HCT116 (cell line): ENCODE measurements around the gene CD3G. TPM values are rescaled to one million over a fixed set of nuclear protein-coding genes. Genes with fewer than 3 reads are reported as not detected.

Experiments used
- ATAC-seq: fragments of 200-7000 bp; cut with Tn5 transposase; 2 replicates; pipeline ENCODE4 v1.9.1; 2020; ENCODE audit warnings: mild to moderate bottlenecking, moderate library complexity
- BruUV-seq: library from RNA; stranded (reverse); fragments of 400-500 nt; replicated peaks from 2 replicates; lab custom pipeline; 2021; lab: Mats Ljungman, UMichigan
- CTCF ChIA-PET: fragments of 300-600 bp; sonication (Branson Sonifier 250); formaldehyde crosslinking; loops from one replicate; lab custom pipeline; 2021; ENCODE audit warnings: antibody characterized with exemption; lab: Charles Lee
- POLR2A ChIA-PET: fragments of 300-600, 350-600 bp; sonication (Branson Sonifier 250); formaldehyde crosslinking; loops from one replicate; lab custom pipeline; 2021; ENCODE audit warnings: antibody characterized with exemption; lab: Charles Lee
- RAD21 ChIA-PET, 2 experiments: fragments of 300-600 bp; sonication (Branson Sonifier 250); formaldehyde crosslinking; loops; one replicate each; lab custom pipeline; 2023; ENCODE audit warnings: low total read pairs in 2 of 2; ENCODE audit not compliant: uncharacterized antibody in 2 of 2, unreplicated experiment in 2 of 2, low non-redundant PET in 1 of 2; lab: Charles Lee
- DNase-seq: peaks from one replicate; pipeline ENCODE4 v3.0.0-alpha.2; 2010; ENCODE audit warnings: low read depth, low spot score
- H2AFZ ChIP-seq: fragments of 200-600 bp; shearing (Covaris generic), sonication (generic); 2 replicates; pipeline ENCODE4 v1.6.1; 2017; ENCODE audit warnings: low read depth, mixed run types, mixed read lengths, antibody characterized with exemption, low read length; ENCODE audit not compliant: poor library complexity, severe bottlenecking
- H3K27ac ChIP-seq: 2 replicates; pipeline ENCODE4 v1.5.1; 2012; ENCODE audit warnings: low read depth, low read length
- H3K27me3 ChIP-seq: fragments of 200-600 bp; sonication (generic); 2 replicates; pipeline ENCODE4 v1.6.1; 2016; ENCODE audit warnings: mixed run types, low read length, mixed read lengths; ENCODE audit not compliant: insufficient read depth
- H3K36me3 ChIP-seq, 2 experiments: fragments of 200-500 bp in 1 of 2; fragments of 200-600 bp in 1 of 2; sonication (Bioruptor generic) in 1 of 2; sonication (generic) in 1 of 2; 2 replicates each; pipeline versions ENCODE4 v1.5.1 to v1.6.1; 2014 to 2016; ENCODE audit warnings: low read length in 2 of 2, inconsistent platforms in 1 of 2, mixed read lengths in 1 of 2, mixed run types in 1 of 2; ENCODE audit not compliant: insufficient read depth in 2 of 2, control insufficient read depth in 1 of 2
- H3K4me1 ChIP-seq, 2 experiments: fragments of 200-600 bp in 1 of 2; sonication (generic) in 1 of 2; 2 replicates each; pipeline versions ENCODE4 v1.5.1 to v1.6.1; 2012 to 2017; ENCODE audit warnings: low read length in 2 of 2, inconsistent platforms in 1 of 2, mild to moderate bottlenecking in 1 of 2, mixed read lengths in 1 of 2, mixed run types in 1 of 2, moderate library complexity in 1 of 2; ENCODE audit not compliant: insufficient read depth in 2 of 2, control insufficient read depth in 1 of 2
- H3K4me2 ChIP-seq: fragments of 200-600 bp; sonication (generic); 2 replicates; pipeline ENCODE4 v1.6.1; 2017; ENCODE audit warnings: mixed run types, low read length, mixed read lengths
- H3K4me3 ChIP-seq, 2 experiments: fragments of 200-600 bp in 1 of 2; sonication (generic) in 1 of 2; replicated peaks in 1 of 2; 2 replicates each; pipeline ENCODE4 v1.5.1; 2011 to 2016; ENCODE audit warnings: low read length in 2 of 2, control low read depth in 1 of 2, low read depth in 1 of 2, mild to moderate bottlenecking in 1 of 2, mixed read lengths in 1 of 2, mixed run types in 1 of 2
- H3K79me2 ChIP-seq: fragments of 200-600 bp; sonication (generic); 2 replicates; pipeline ENCODE4 v1.6.1; 2017; ENCODE audit warnings: mild to moderate bottlenecking, mixed run types, low read length, moderate library complexity, mixed read lengths; ENCODE audit not compliant: insufficient read depth
- H3K9ac ChIP-seq: fragments of 200-600 bp; sonication (generic); 2 replicates; pipeline ENCODE4 v1.6.1; 2016; ENCODE audit warnings: low read length, mixed read lengths
- H3K9me2 ChIP-seq: fragments of 200-600 bp; sonication (generic), shearing (Covaris generic); 2 replicates; pipeline ENCODE4 v1.6.1; 2017; ENCODE audit warnings: mixed run types, mild to moderate bottlenecking, moderate library complexity; ENCODE audit not compliant: insufficient read depth
- H3K9me3 ChIP-seq, 2 experiments: fragments of 200-500 bp in 1 of 2; fragments of 200-600 bp in 1 of 2; sonication (Bioruptor generic) in 1 of 2; sonication (generic) in 1 of 2; 2 replicates each; pipeline ENCODE4 v1.6.1; 2014 to 2017; ENCODE audit warnings: low read length in 2 of 2, mixed read lengths in 2 of 2, inconsistent platforms in 1 of 2, low read depth in 1 of 2, mild to moderate bottlenecking in 1 of 2, mixed run types in 1 of 2, moderate library complexity in 1 of 2; ENCODE audit not compliant: control insufficient read depth in 1 of 2, insufficient read depth in 1 of 2
- H4K20me1 ChIP-seq: fragments of 200-600 bp; sonication (generic), shearing (Covaris generic); 2 replicates; pipeline ENCODE4 v1.6.1; 2017; ENCODE audit warnings: mixed run types, mild to moderate bottlenecking, moderate library complexity; ENCODE audit not compliant: insufficient read depth
- CBX3 ChIP-seq: IDR thresholded peaks from 2 replicates; pipeline ENCODE4 v1.6.1; 2012; ENCODE audit warnings: low read depth
- CEBPB ChIP-seq: IDR thresholded peaks from 2 replicates; pipeline ENCODE4 v1.6.1; 2012; ENCODE audit warnings: low read depth
- CTCF ChIP-seq, 3 experiments: fragments of 200-600 bp in 1 of 3; sonication (generic) in 1 of 3; IDR thresholded peaks in 2 of 3; conservative IDR thresholded peaks in 1 of 3; 2 replicates each; pipeline ENCODE4 v1.5.1; 2012 to 2017; ENCODE audit warnings: low read depth in 2 of 3, low read length in 2 of 3, antibody characterized with exemption in 1 of 3, borderline replicate concordance in 1 of 3, control low read depth in 1 of 3, mild to moderate bottlenecking in 1 of 3, mixed read lengths in 1 of 3, mixed run types in 1 of 3, moderate library complexity in 1 of 3; ENCODE audit not compliant: insufficient read depth in 1 of 3
- EGR1 ChIP-seq: IDR thresholded peaks from 2 replicates; pipeline ENCODE4 v1.6.1; 2012; ENCODE audit warnings: low read depth
- ELF1 ChIP-seq: IDR thresholded peaks from 2 replicates; pipeline ENCODE4 v1.6.1; 2012; ENCODE audit warnings: low read depth, borderline replicate concordance
- EZH2 ChIP-seq: fragments of 200-600 bp; sonication (generic); IDR thresholded peaks from 2 replicates; pipeline ENCODE4 v1.6.1; 2017; ENCODE audit warnings: antibody characterized with exemption, mixed run types
- FOSL1 ChIP-seq: IDR thresholded peaks from 2 replicates; pipeline ENCODE4 v1.6.1; 2012; ENCODE audit warnings: low read depth
- POLR2A ChIP-seq: IDR thresholded peaks from 2 replicates; pipeline ENCODE4 v1.7.0; 2011; ENCODE audit warnings: borderline replicate concordance; ENCODE audit not compliant: insufficient read depth, insufficient read length; ENCODE audit errors: extremely low read depth
- POLR2AphosphoS5 ChIP-seq: IDR thresholded peaks from 2 replicates; pipeline ENCODE4 v1.6.1; 2011; ENCODE audit warnings: mild to moderate bottlenecking, low read depth, low read length, moderate library complexity
- RAD21 ChIP-seq: IDR thresholded peaks from 2 replicates; pipeline ENCODE4 v1.6.1; 2012; ENCODE audit warnings: low read depth, mild to moderate bottlenecking
- SIN3A ChIP-seq: IDR thresholded peaks from 2 replicates; pipeline ENCODE4 v1.6.1; 2012; ENCODE audit warnings: low read depth
- SP1 ChIP-seq: IDR thresholded peaks from 2 replicates; pipeline ENCODE4 v1.6.1; 2012; ENCODE audit warnings: low read depth
- SRF ChIP-seq: IDR thresholded peaks from 2 replicates; pipeline ENCODE4 v1.6.1; 2012; ENCODE audit warnings: low read depth
- YY1 ChIP-seq: IDR thresholded peaks from 2 replicates; pipeline ENCODE4 v1.6.1; 2011; ENCODE audit warnings: low read length, low read depth, moderate library complexity, mild to moderate bottlenecking; ENCODE audit not compliant: insufficient replicate concordance; ENCODE audit errors: extremely low read depth
- ZFX ChIP-seq: fragments of 450-650 bp; IDR thresholded peaks from 2 replicates; pipeline ENCODE4 v1.6.1; 2017
- ZNF274 ChIP-seq: fragments of 200-500 bp; sonication (Bioruptor generic); IDR thresholded peaks from 2 replicates; pipeline ENCODE4 v1.6.1; 2014; ENCODE audit warnings: mild to moderate bottlenecking, low read depth, low read length, inconsistent platforms
- intact Hi-C: fragments of 100-400 bp; cut with micrococcal nuclease; formaldehyde crosslinking; loops from 2 replicates; pipeline ENCODE4 v1.10.0; 2022
- total RNA-seq: library from RNA; stranded (reverse); gene quantifications from one replicate; pipeline ENCODE4 v1.2.1, GENCODE V29; 2021; ENCODE audit not compliant: unreplicated experiment
- TF ChIP-seq, protein P1 (sequence below): IDR thresholded peaks from 2 replicates; pipeline ENCODE4 v1.6.1; 2012
- TF ChIP-seq, protein P2 (sequence below): IDR thresholded peaks from 2 replicates; pipeline ENCODE4 v1.6.1; 2012
- TF ChIP-seq, protein P3 (sequence below): IDR thresholded peaks from 2 replicates; pipeline ENCODE4 v1.6.1; 2012; ENCODE audit warnings: low read depth

CD3G gene
- total RNA-seq, 1 experiment from 2014 or later = 0.20 TPM

- DNase-seq (no peak), ATAC-seq (no peak)
- intact Hi-C loops = no loop called here
- Histone ChIP-seq H2AFZ (no peak overlapping the region), H3K4me3 (no peak overlapping the region), H3K27me3 (no peaks in the 10 kb centered on the region), H3K9me3 (no peaks in the 10 kb centered on the region), H3K36me3 (no peaks in the 10 kb centered on the region), H3K4me1 (peaks cover 8 to 10% of the 10 kb centered on the region in 2 experiments), H3K79me2 (peaks cover 36% of the 10 kb centered on the region), H4K20me1 (no peaks in the 10 kb centered on the region), H3K9me2 (no peaks in the 10 kb centered on the region), H3K9ac (no peak overlapping the region), H3K4me2 (no peak overlapping the region), H3K27ac (no peak overlapping the region)
- no peak for TF ChIP-seq POLR2AphosphoS5
- TF ChIP-seq, protein P1, sequence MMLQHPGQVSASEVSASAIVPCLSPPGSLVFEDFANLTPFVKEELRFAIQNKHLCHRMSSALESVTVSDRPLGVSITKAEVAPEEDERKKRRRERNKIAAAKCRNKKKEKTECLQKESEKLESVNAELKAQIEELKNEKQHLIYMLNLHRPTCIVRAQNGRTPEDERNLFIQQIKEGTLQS = no peak
- TF ChIP-seq FOSL1 = no peak
- TF ChIP-seq POLR2A = no peak
- no peak for TF ChIP-seq ZNF274
- TF ChIP-seq, protein P2, sequence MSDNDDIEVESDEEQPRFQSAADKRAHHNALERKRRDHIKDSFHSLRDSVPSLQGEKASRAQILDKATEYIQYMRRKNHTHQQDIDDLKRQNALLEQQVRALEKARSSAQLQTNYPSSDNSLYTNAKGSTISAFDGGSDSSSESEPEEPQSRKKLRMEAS = no peak
- TF ChIP-seq SP1 = no peak
- TF ChIP-seq CEBPB = no peak
- TF ChIP-seq, protein P3, sequence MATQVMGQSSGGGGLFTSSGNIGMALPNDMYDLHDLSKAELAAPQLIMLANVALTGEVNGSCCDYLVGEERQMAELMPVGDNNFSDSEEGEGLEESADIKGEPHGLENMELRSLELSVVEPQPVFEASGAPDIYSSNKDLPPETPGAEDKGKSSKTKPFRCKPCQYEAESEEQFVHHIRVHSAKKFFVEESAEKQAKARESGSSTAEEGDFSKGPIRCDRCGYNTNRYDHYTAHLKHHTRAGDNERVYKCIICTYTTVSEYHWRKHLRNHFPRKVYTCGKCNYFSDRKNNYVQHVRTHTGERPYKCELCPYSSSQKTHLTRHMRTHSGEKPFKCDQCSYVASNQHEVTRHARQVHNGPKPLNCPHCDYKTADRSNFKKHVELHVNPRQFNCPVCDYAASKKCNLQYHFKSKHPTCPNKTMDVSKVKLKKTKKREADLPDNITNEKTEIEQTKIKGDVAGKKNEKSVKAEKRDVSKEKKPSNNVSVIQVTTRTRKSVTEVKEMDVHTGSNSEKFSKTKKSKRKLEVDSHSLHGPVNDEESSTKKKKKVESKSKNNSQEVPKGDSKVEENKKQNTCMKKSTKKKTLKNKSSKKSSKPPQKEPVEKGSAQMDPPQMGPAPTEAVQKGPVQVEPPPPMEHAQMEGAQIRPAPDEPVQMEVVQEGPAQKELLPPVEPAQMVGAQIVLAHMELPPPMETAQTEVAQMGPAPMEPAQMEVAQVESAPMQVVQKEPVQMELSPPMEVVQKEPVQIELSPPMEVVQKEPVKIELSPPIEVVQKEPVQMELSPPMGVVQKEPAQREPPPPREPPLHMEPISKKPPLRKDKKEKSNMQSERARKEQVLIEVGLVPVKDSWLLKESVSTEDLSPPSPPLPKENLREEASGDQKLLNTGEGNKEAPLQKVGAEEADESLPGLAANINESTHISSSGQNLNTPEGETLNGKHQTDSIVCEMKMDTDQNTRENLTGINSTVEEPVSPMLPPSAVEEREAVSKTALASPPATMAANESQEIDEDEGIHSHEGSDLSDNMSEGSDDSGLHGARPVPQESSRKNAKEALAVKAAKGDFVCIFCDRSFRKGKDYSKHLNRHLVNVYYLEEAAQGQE = no peak
- TF ChIP-seq ELF1 = no peak
- TF ChIP-seq CTCF (IDR thresholded peaks at IDR 0.05 in 2 of 3, conservative IDR thresholded peaks at IDR 0.05 in 1 of 3; ENCODE audit: borderline replicate concordance in 1 of 3, insufficient read depth in 1 of 3, low read depth in 2 of 3, low read length in 2 of 3) = no peak
- TF ChIP-seq YY1 = no peak
- TF ChIP-seq EZH2 = no peak
- no peak for TF ChIP-seq CBX3
- TF ChIP-seq ZFX = no peak
- TF ChIP-seq EGR1 = no peak
- no peak for TF ChIP-seq SRF
- TF ChIP-seq SIN3A = no peak
- no peak for TF ChIP-seq RAD21
- ChIA-PET CTCF (no interaction called here), POLR2A (no interaction called here), RAD21 (no interaction called here)
- BruUV-seq = no TSS peak
Observed at GRCh38 chr11:118358071-118358470, 13.9 kb downstream of the CD3G start.
